CD4-positive, alpha-beta T cell (primary cell): ENCODE data around the gene RIMS1. TPM values are rescaled to one million over a fixed set of nuclear protein-coding genes. Genes with fewer than 3 reads are reported as not detected.

Experiments
- ATAC-seq: fragments of 200-7000 bp; cut with Tn5 transposase; one replicate; pipeline ENCODE4 v1.10.0; 2022; ENCODE audit warnings: mild to moderate bottlenecking; ENCODE audit not compliant: poor library complexity
- CTCF ChIA-PET: fragments of 350-600 bp; sonication (Branson Sonifier 250); formaldehyde crosslinking; loops from one replicate; lab custom pipeline; 2021; ENCODE audit warnings: antibody characterized with exemption, inconsistent platforms; lab: Charles Lee
- POLR2A ChIA-PET: fragments of 350-600 bp; sonication (Branson Sonifier 250); formaldehyde crosslinking; loops from one replicate; lab custom pipeline; 2021; ENCODE audit warnings: antibody characterized with exemption, inconsistent platforms; lab: Charles Lee
- DNase-seq, 14 experiments: peaks; one replicate each; pipeline ENCODE4 v3.0.0-alpha.2; 2013 to 2020; ENCODE audit warnings: mixed read lengths in 2 of 14
- H3K27ac ChIP-seq, 2 donors: one replicate each; pipeline versions ENCODE4 v1.5.1 to v1.7.0; 2013; ENCODE audit warnings: low read length in 2 of 2, low read depth in 1 of 2, mild to moderate bottlenecking in 1 of 2
- H3K27me3 ChIP-seq, 2 experiments: 1 replicate in 1 of 2; 2 replicates in 1 of 2; pipeline versions ENCODE4 v1.6.1 to v1.7.0; 2013; ENCODE audit warnings: low read length in 2 of 2, control low read depth in 1 of 2, mild to moderate bottlenecking in 1 of 2, moderate library complexity in 1 of 2; ENCODE audit not compliant: insufficient read depth in 2 of 2, control insufficient read depth in 1 of 2
- H3K36me3 ChIP-seq: one replicate; pipeline ENCODE4 v1.6.1; 2013; ENCODE audit warnings: low read length, control low read depth; ENCODE audit not compliant: insufficient read depth
- H3K4me1 ChIP-seq: one replicate; pipeline ENCODE4 v1.6.1; 2013; ENCODE audit warnings: low read length, control low read depth; ENCODE audit not compliant: insufficient read depth
- H3K4me3 ChIP-seq: one replicate; pipeline ENCODE4 v1.5.1; 2013; ENCODE audit warnings: mild to moderate bottlenecking, low read length, moderate library complexity
- H3K9me3 ChIP-seq, 2 experiments: 1 replicate in 1 of 2; 2 replicates in 1 of 2; pipeline versions ENCODE4 v1.6.1 to v1.7.0; 2013; ENCODE audit warnings: low read length in 2 of 2, mild to moderate bottlenecking in 2 of 2, control low read depth in 1 of 2, moderate library complexity in 1 of 2; ENCODE audit not compliant: control insufficient read depth in 1 of 2, insufficient read depth in 1 of 2
- H3K27ac Mint-ChIP-seq: one replicate; pipeline ENCODE4 v1.8.0; 2020; ENCODE audit warnings: mixed read lengths
- H3K27me3 Mint-ChIP-seq: one replicate; pipeline ENCODE4 v1.8.0; 2021; ENCODE audit warnings: mixed read lengths
- H3K36me3 Mint-ChIP-seq: one replicate; pipeline ENCODE4 v1.8.0; 2021; ENCODE audit warnings: low read depth, mixed read lengths
- H3K4me1 Mint-ChIP-seq: one replicate; pipeline ENCODE4 v1.8.0; 2021; ENCODE audit warnings: low read depth, mixed read lengths
- H3K4me3 Mint-ChIP-seq: one replicate; pipeline ENCODE4 v1.8.0; 2020; ENCODE audit warnings: mild to moderate bottlenecking, mixed read lengths
- H3K9me3 Mint-ChIP-seq: one replicate; pipeline ENCODE4 v1.8.0; 2020; ENCODE audit warnings: mixed read lengths
- intact Hi-C, 2 experiments: fragments of 100-400 bp; cut with DNase I in 1 of 2; cut with micrococcal nuclease in 1 of 2; formaldehyde crosslinking; loops; one replicate each; pipeline versions ENCODE4 v1.15.1 to v1.9.0; 2023 to 2025; cut with DNase I, micrococcal nuclease
- total RNA-seq, 174 experiments: library from RNA in 2 of 174; stranded (reverse) in 2 of 174; gene quantifications; one replicate each; pipeline ENCODE4 v1.2.3 and lab custom pipeline; 2021 to 2026
- TF ChIP-seq, protein P1 (sequence below): fragments of 200-600 bp; IDR thresholded peaks from one replicate; pipeline ENCODE4 v1.8.0; 2022; ENCODE audit warnings: antibody characterized with exemption, mild to moderate bottlenecking

Gene RIMS1
- total RNA-seq, 2 experiments from 2014 or later, result not detected

GRCh38 chr6:72049376-72049775 is 163.0 kb downstream of the RIMS1 start:
- H3K4me1 ChIP-seq, result no peaks in the 10 kb centered on the region
- H3K36me3 ChIP-seq, result no peaks in the 10 kb centered on the region
- ATAC-seq (no peak), DNase-seq (no peak)
- intact Hi-C loops, result no loop called here
- Mint-ChIP-seq H3K27ac (no peak overlapping the region), H3K36me3 (no peaks in the 10 kb centered on the region), H3K9me3 (peaks cover 2% of the 10 kb centered on the region), H3K4me3 (no peak overlapping the region), H3K27me3 (no peaks in the 10 kb centered on the region), H3K4me1 (no peaks in the 10 kb centered on the region)
- ChIA-PET CTCF (no interaction called here), POLR2A (no interaction called here)
- H3K27ac ChIP-seq, result no peak overlapping the region
- no peak overlapping the region for H3K4me3 ChIP-seq
- no peaks in the 10 kb centered on the region for H3K27me3 ChIP-seq
- H3K9me3 ChIP-seq, result no peaks in the 10 kb centered on the region
- TF ChIP-seq, protein P1, sequence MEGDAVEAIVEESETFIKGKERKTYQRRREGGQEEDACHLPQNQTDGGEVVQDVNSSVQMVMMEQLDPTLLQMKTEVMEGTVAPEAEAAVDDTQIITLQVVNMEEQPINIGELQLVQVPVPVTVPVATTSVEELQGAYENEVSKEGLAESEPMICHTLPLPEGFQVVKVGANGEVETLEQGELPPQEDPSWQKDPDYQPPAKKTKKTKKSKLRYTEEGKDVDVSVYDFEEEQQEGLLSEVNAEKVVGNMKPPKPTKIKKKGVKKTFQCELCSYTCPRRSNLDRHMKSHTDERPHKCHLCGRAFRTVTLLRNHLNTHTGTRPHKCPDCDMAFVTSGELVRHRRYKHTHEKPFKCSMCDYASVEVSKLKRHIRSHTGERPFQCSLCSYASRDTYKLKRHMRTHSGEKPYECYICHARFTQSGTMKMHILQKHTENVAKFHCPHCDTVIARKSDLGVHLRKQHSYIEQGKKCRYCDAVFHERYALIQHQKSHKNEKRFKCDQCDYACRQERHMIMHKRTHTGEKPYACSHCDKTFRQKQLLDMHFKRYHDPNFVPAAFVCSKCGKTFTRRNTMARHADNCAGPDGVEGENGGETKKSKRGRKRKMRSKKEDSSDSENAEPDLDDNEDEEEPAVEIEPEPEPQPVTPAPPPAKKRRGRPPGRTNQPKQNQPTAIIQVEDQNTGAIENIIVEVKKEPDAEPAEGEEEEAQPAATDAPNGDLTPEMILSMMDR, result no peak

DNA sequence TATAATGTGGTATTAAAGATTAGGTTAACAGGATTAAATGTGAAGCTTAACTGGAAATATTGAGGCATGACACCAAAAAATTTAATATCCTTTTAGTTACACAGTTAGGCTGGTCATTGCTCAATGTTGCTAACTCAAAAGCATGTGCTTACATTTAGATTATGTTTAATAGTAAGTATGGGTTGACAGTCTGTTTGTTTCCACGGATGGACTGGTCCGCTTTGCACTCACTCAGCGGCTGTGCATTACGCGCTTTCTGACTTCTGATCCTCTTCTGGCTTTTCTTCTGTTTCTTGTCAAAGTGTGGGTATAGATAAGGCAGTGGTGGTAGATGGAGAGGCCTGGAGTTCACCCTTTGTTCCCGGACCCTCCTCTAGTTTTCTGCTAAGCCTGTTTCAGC is 174.9 kb downstream of the RIMS1 start:
- no peaks in the 10 kb centered on the region for H3K9me3 ChIP-seq
- no peaks in the 10 kb centered on the region for H3K27me3 Mint-ChIP-seq
- H3K27me3 ChIP-seq, result no peaks in the 10 kb centered on the region
- H3K4me1 Mint-ChIP-seq, result no peaks in the 10 kb centered on the region
- POLR2A ChIA-PET, result no interaction called here
- H3K36me3 Mint-ChIP-seq, result no peaks in the 10 kb centered on the region
- H3K4me1 ChIP-seq, result no peaks in the 10 kb centered on the region
- H3K4me3 Mint-ChIP-seq, result no peak overlapping the region
- intact Hi-C loops, result no loop called here
- CTCF ChIA-PET, result no interaction called here
- TF ChIP-seq, protein P1, result no peak
- no peak overlapping the region for H3K27ac ChIP-seq
- H3K27ac Mint-ChIP-seq, result no peak overlapping the region
- no peaks in the 10 kb centered on the region for H3K36me3 ChIP-seq
- no peaks in the 10 kb centered on the region for H3K9me3 Mint-ChIP-seq
- H3K4me3 ChIP-seq, result no peak overlapping the region
- DNase-seq, result no peak
- no peak for ATAC-seq

DNA sequence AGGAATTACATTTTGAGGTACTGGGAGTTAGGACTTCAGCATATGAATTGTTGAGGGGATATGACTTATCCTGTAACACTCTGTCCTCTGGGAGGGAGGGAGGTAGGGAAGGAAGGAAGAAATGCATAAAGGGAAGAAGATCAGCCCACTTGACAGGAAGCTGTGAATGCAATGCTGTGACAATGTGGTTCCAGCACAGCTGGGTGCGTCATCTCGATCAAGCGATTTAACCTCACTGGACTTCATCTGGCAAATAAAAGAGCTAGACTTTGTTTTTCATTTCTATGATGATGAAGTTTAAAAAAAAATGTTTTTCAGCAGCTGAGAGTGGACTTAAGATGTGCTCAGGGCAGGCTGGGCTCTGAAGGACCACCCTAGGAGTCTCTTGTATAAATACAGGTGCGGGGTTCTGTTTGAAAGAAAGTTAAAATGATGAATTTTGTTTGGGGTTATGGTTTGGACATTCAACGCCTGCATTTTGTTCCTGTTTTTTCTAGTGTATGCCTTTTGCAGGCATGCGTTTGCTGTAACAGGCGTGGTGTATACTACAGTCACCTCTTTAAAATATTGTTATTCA is 178.1 kb downstream of the RIMS1 start:
- no peaks in the 10 kb centered on the region for H3K9me3 Mint-ChIP-seq
- no peaks in the 10 kb centered on the region for H3K27me3 Mint-ChIP-seq
- ChIA-PET POLR2A (no interaction called here), CTCF (no interaction called here)
- Histone ChIP-seq H3K27me3 (no peaks in the 10 kb centered on the region), H3K4me1 (no peaks in the 10 kb centered on the region), H3K36me3 (no peaks in the 10 kb centered on the region), H3K4me3 (no peak overlapping the region), H3K27ac (no peak overlapping the region), H3K9me3 (peaks cover 0 to 3% of the 10 kb centered on the region in 2 experiments)
- TF ChIP-seq, protein P1, result no peak
- H3K36me3 Mint-ChIP-seq, result no peaks in the 10 kb centered on the region
- no peaks in the 10 kb centered on the region for H3K4me1 Mint-ChIP-seq
- no peak for DNase-seq
- no peak for ATAC-seq
- H3K27ac Mint-ChIP-seq, result no peak overlapping the region
- intact Hi-C loops, result no loop called here
- H3K4me3 Mint-ChIP-seq, result no peak overlapping the region
